ENCODE results near the gene MMP2. TPM values are rescaled to one million over a fixed set of nuclear protein-coding genes. Genes with fewer than 3 reads are reported as not detected.
A peak's percentile ranks its signal among the peaks of the same experiment; 100 is the strongest.

The MMP2 gene
- total RNA-seq, 4 donors from 2014 or later, result 52.2 to 214 (median 123) TPM

DNA sequence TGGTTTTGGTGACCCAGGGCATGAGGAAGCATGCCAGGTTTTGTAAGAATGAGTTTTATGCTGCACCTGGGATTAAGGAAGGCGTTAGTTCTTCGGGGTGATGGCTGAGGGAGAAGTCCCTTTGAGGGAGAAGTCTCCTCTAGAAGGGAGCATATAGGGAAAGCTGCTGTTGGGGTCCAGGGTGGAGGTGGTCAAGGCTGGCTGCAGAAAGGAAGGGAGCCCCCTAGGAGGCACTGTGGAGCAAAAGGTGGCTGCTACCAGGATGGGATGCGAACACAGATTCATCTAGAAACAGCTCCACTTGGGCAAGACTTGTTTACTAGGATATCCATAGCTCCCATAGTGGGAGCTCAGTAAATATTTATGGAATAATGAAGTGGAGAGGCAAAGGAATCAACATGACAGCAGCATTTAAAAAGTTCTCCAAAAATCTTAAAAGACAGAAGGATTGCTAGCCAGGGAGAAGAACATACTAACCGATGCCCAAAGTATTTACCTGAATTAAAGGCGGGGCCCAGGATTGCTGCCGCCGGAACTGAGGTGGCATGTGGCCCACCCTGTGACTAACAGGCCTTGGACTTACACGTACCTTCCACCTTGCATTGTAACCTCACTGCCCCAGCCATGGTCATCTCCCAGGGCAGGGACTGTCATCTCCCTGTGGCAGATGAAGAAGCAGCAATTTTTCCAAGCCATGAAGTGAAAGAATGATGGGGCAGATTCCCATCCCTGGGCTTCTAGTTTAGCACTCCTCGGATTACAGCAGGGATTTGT is 22.7 kb downstream of the MMP2 start:
- Histone ChIP-seq H3K4me3 (no peak overlapping the region), H3K9me3 (no peaks in the 10 kb centered on the region), H3K27ac (peak overlapping the region in 2 of 4 donors; percentile 53 to 80), H3K36me3 (peaks cover 0 to 11% (median 0%) of the 10 kb centered on the region in 3 donors), H3K27me3 (no peaks in the 10 kb centered on the region), H3K4me1 (peaks cover 0 to 45% (median 7%) of the 10 kb centered on the region in 4 donors)
- DNase-seq, result no peak
- TF ChIP-seq CTCF (IDR thresholded peaks at IDR 0.05) (no peak), POLR2A (IDR thresholded peaks at IDR 0.05) (no peak)

DNA sequence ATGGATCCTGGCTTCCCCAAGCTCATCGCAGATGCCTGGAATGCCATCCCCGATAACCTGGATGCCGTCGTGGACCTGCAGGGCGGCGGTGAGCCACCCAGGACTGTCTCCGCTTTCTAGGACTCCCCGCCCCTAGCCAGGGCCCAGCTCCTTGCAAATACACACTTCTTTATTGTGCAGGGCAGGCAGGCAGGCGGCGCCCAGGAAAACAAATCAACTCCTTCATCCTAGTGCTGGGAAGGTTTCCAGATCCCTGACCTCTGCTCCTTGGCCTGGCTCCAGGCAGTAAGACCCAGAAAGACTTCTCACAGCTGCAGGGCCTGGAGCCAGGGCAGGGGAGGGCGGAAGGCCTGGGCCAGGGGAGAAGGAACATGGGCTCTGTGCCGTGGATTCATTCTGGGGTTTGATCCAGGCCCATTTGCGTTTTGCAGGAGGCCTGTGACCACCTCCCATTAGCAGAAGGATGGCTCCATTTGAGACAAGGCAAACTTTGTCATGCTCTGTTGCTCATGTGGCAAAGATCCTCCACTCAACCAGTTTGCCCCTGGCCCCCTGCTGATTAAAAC is 23.9 kb downstream of the MMP2 start:
- Histone ChIP-seq H3K36me3 (peaks cover 0 to 7% (median 0%) of the 10 kb centered on the region in 3 donors), H3K27ac (peak overlapping the region in 3 of 4 donors; percentile 57 to 80 (median 58)), H3K27me3 (no peaks in the 10 kb centered on the region), H3K4me3 (no peak overlapping the region), H3K9me3 (no peaks in the 10 kb centered on the region), H3K4me1 (peaks cover 0 to 45% (median 7%) of the 10 kb centered on the region in 4 donors)
- DNase-seq, result peak; percentile 34 to 93 (median 91)
- TF ChIP-seq POLR2A (IDR thresholded peaks at IDR 0.05), result no peak
- TF ChIP-seq CTCF (IDR thresholded peaks at IDR 0.05), result peak in 3 of 6 experiments; percentile 28 to 44 (median 34)

DNA sequence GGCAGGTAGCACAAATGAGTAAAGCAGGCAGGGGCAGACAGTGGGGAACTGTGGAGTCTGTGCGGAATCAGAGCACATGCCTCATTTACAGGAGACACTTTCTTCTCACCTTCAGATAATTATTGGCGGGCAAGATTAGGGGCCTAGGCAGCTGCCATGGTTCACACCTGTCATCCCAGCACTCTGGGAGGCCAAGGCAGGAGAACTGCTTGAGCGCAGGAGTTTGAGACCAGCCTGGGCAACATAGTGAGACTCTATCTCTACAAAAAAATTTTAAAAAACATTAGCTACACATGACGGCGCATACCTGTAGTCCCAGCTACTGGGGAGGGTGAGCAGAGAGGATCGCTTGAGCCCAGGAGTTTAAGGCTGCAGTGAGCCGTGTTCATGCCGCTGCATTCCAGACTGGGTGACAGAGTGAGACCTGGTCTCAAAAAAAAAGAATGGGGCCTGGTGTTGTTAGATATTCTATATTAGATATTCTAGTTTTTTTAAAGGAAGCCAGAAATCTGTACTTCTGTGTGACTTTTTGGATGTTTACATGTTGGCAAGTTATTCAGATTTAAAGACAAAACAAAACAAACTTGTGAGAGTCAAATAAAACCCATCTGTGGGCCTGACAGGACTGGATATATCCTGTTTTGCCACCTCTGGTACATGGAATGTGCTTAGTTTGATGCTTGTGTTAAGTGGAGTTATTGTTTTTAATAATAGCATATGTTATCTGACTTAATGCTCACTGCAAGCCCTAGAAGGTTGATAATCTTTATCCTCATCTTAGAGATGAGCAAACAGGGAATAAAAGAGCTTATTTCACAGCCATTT is 24.9 kb downstream of the MMP2 start:
- TF ChIP-seq POLR2A (IDR thresholded peaks at IDR 0.05), result no peak
- no peak for TF ChIP-seq CTCF (IDR thresholded peaks at IDR 0.05)
- DNase-seq, result no peak
- Histone ChIP-seq H3K4me1 (peaks cover 0 to 45% (median 7%) of the 10 kb centered on the region in 4 donors), H3K27ac (peak overlapping the region in 1 of 4 donors; percentile 58), H3K9me3 (no peaks in the 10 kb centered on the region), H3K4me3 (no peak overlapping the region), H3K27me3 (no peaks in the 10 kb centered on the region), H3K36me3 (peaks cover 0 to 7% (median 0%) of the 10 kb centered on the region in 3 donors)

DNA sequence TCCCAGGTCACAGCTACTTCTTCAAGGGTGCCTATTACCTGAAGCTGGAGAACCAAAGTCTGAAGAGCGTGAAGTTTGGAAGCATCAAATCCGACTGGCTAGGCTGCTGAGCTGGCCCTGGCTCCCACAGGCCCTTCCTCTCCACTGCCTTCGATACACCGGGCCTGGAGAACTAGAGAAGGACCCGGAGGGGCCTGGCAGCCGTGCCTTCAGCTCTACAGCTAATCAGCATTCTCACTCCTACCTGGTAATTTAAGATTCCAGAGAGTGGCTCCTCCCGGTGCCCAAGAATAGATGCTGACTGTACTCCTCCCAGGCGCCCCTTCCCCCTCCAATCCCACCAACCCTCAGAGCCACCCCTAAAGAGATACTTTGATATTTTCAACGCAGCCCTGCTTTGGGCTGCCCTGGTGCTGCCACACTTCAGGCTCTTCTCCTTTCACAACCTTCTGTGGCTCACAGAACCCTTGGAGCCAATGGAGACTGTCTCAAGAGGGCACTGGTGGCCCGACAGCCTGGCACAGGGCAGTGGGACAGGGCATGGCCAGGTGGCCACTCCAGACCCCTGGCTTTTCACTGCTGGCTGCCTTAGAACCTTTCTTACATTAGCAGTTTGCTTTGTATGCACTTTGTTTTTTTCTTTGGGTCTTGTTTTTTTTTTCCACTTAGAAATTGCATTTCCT is 26.5 kb downstream of the MMP2 start:
- peaks cover 0 to 42% (median 7%) of the 10 kb centered on the region in 4 donors for H3K4me1 ChIP-seq
- no peak overlapping the region for H3K27ac ChIP-seq
- no peak for DNase-seq
- no peaks in the 10 kb centered on the region for H3K9me3 ChIP-seq
- TF ChIP-seq CTCF (IDR thresholded peaks at IDR 0.05) (no peak), POLR2A (IDR thresholded peaks at IDR 0.05) (no peak)
- no peak overlapping the region for H3K4me3 ChIP-seq
- no peaks in the 10 kb centered on the region for H3K27me3 ChIP-seq
- H3K36me3 ChIP-seq, result peaks cover 0 to 7% (median 0%) of the 10 kb centered on the region in 3 donors

GRCh38 chr16:55506083-55506482 is 27.1 kb downstream of the MMP2 start:
- Histone ChIP-seq H3K27me3 (no peaks in the 10 kb centered on the region), H3K27ac (no peak overlapping the region), H3K4me1 (peaks cover 0 to 36% (median 7%) of the 10 kb centered on the region in 4 donors), H3K4me3 (no peak overlapping the region), H3K9me3 (no peaks in the 10 kb centered on the region), H3K36me3 (peaks cover 0 to 7% (median 0%) of the 10 kb centered on the region in 3 donors)
- DNase-seq, result no peak
- TF ChIP-seq POLR2A (IDR thresholded peaks at IDR 0.05), result no peak
- TF ChIP-seq CTCF (IDR thresholded peaks at IDR 0.05), result no peak

Measured in Peyer's patch (tissue), 4 donors.